ENCODE results near the gene ATP4B.

The ATP4B gene

DNA sequence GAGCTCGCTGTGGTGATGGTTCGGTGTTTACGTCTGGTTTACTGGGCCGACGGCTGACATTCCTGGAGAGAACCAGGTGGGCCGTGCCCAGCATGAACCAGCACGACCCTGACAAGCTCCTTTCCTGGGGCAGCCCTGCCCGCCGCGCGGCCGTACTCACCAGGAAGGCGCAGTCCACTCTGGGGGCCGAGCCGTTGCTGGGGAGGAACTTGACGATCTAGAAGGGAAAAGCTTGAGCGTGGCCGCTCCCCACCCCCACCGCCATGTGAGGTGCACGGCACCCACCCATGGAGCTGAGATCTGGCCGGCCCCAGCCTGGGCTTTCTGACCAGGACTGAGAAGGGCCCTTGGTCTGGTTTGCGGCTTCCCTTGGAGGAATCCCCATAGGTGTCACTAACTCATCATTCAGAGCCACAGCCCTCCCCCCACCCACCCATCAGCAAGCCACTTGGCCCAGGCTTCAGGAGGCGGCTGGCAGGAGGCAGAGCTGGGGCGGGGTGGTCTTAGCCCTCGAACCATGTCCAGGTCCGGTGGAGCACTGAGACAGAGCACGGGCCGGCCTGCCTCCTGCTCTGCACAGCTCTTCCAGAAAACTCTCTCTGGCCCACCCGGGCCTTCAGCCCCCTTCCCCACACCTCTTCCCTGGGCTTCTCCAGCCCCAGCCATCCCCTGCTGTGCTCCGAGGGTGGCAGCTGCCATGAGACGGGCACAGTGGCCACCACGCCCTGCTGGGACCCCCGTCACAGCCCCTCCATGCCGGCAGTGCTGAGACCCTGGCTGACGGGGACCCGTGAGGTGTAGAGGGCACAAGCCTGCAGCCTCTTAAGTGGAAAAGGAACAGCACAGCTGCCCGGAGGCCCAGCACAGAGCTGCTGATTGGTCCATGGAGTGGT lies 6.2 kb downstream of the ATP4B start:
- H3K4me3 ChIP-seq (ENCODE audit: low read length) = no peak overlapping the region
- DNase-seq (ENCODE audit: low read depth) = no peak
- TF ChIP-seq, protein P1, sequence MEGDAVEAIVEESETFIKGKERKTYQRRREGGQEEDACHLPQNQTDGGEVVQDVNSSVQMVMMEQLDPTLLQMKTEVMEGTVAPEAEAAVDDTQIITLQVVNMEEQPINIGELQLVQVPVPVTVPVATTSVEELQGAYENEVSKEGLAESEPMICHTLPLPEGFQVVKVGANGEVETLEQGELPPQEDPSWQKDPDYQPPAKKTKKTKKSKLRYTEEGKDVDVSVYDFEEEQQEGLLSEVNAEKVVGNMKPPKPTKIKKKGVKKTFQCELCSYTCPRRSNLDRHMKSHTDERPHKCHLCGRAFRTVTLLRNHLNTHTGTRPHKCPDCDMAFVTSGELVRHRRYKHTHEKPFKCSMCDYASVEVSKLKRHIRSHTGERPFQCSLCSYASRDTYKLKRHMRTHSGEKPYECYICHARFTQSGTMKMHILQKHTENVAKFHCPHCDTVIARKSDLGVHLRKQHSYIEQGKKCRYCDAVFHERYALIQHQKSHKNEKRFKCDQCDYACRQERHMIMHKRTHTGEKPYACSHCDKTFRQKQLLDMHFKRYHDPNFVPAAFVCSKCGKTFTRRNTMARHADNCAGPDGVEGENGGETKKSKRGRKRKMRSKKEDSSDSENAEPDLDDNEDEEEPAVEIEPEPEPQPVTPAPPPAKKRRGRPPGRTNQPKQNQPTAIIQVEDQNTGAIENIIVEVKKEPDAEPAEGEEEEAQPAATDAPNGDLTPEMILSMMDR (conservative IDR thresholded peaks at IDR 0.05; ENCODE audit: low read depth, low read length) = no peak

DNA sequence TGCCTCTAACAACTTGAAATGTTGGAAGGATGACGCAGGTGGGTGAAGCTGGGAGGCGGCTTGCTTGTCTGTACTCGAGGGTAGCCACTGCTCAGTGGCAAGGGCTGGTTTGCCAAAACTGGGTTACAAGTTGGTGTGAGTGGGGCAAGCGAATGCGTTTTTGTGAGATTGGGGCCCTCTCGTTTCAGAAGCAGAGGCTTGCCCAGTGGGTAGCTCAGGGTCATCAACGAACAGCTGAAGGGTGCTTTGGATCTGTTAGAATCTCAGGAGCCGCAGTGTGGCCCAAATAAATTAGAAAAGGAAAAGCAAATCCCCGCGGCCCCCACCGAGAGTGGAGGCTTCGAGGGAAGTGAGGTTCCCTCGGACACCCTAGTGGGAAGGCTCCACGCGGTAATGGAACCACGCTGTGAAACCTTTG lies 7.3 kb downstream of the ATP4B start:
- no peak overlapping the region for H3K4me3 ChIP-seq (ENCODE audit: low read length)
- TF ChIP-seq, protein P1 (conservative IDR thresholded peaks at IDR 0.05; ENCODE audit: low read depth, low read length) = no peak
- DNase-seq (ENCODE audit: low read depth) = no peak

DNA sequence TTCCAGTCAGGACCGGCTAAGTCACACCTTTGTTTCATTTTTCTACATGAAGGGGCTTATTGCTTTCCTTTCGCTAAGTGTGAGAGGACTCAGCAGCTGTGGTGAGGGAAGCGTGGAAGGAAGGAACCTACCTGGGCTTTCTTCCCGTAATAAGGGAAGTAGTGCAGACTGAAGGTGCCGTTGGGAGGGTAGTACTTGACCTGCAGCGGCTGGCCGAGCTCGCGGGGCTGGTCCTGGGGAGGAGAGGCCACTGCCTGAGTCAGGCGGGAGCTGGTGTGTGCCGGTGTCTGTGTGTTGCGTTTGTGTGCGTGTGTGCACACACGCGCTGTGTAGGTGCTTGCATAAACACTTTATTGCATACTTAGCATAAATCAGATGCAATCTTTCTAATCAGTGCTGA lies 7.7 kb downstream of the ATP4B start:
- no peak overlapping the region for H3K4me3 ChIP-seq (ENCODE audit: low read length)
- TF ChIP-seq, protein P1 (conservative IDR thresholded peaks at IDR 0.05; ENCODE audit: low read depth, low read length) = no peak
- DNase-seq (ENCODE audit: low read depth) = no peak

DNA sequence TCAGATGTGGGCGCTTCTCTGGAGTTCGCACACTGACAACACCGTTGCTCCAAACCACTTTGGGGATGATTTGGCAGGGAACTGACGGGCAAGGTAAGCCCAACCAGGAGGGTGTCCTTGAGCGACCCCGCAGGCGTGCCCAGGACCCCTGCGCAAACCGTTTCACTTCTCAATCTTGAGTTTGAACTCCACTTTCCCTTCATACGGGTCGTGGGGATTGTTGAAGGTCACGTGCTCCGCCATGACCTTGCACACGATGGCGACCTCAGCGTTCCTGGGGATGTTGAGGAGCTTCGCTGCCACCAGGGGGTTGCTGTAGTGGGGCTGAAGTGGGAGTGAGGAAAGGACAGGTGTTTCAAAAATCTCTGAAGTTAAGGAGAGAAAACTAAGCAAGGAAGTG lies 8.8 kb downstream of the ATP4B start:
- H3K4me3 ChIP-seq (ENCODE audit: low read length) = no peak overlapping the region
- TF ChIP-seq, protein P1 (conservative IDR thresholded peaks at IDR 0.05; ENCODE audit: low read depth, low read length) = no peak
- no peak for DNase-seq (ENCODE audit: low read depth)

DNA sequence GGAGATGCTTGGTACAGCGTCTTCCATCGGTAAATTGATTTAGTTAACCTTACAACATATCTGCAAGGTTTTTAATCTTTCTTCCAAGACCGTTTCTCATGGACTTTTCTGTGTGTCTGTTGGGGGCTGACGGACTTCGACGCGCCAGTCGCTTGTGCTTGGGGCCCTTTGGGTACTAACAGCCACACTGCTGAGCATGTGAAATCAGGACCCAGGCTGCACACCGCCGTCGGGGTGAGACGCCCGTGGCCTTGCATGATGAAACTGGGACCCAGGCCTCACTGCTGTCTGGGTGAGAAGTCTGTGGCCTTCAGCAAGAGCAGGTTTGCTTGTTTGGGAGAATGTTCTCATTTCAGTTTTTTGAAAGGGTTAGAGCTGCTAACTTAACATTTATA lies 9.8 kb downstream of the ATP4B start:
- TF ChIP-seq, protein P1 (conservative IDR thresholded peaks at IDR 0.05; ENCODE audit: low read depth, low read length) = no peak
- DNase-seq (ENCODE audit: low read depth) = no peak
- no peak overlapping the region for H3K4me3 ChIP-seq (ENCODE audit: low read length)

DNA sequence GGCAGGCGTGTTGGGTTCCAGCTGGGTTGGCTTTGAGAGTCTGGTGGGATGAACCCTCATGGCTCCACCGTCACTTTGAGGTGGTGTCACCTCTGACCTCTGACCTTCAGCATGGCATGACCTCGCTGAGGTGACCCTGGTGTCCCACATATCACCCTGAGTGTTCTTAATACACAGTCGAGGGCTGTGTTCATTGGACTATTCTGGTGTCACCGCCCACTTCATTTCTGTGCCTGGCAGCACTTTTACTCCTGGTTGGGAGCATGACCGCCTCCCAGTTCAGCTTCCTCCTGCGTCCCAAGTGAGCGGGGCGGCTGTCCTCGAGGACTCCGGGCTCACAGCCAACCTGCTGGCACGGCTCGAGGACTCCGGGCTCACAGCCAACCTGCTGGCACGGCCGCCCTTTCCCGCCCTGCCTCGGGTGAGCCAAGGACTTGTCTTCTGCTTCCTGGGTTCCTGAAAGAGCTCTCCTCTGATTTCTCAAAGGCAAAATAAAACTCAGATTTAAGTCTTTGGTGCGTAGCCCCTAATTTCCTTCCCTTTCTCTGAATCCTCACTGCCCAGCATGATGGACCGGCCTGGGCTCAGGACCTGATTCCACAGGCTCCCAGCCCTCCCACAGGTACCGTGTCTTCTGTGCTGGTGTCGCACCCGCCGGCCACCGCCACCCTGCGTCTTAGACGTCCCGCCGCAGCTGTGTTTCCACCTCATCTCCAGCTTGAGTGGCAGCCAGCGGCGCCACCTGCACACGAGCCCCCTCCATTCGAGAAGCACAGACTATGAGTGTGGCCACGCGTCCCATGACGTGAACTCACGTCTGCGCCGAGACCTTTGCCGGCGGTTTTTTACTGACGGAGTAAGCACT lies 10.4 kb downstream of the ATP4B start:
- no peak overlapping the region for H3K4me3 ChIP-seq (ENCODE audit: low read length)
- TF ChIP-seq, protein P1 (conservative IDR thresholded peaks at IDR 0.05; ENCODE audit: low read depth, low read length) = no peak
- DNase-seq (ENCODE audit: low read depth) = peak; percentile 44
